ENCODE data around the gene RXFP1. TPM values are rescaled to one million over a fixed set of nuclear protein-coding genes. Genes with fewer than 3 reads are reported as not detected.

Gene RXFP1
- total RNA-seq, 6 experiments from 2014 or later = not detected

DNA sequence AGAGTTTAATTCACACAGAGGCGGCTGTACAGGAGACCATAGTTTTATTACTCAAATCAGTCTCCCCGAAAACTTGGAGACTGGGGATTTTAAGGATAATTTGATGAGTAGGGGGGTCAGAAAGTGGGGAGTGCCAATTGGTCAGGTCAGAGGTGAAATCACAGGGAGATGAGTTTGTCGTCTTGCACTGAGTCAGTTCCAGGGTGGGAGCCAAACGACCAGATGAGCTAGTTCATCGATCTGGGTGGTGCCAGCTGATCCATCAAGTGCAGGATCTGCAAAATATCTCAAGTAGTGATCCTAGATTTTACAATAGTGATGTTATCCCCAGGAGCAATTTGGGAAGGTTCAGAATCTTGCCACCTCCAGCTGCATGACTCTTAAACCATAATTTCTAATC lies 154.4 kb downstream of the RXFP1 start:
- Mint-ChIP-seq H3K4me1 (ENCODE audit: low read depth) (peaks cover 6% of the 10 kb centered on the region), H3K27ac (no peak overlapping the region), H3K27me3 (ENCODE audit: insufficient read depth) (peaks cover 5% of the 10 kb centered on the region; the same call in 1 of the 2 replicates), H3K36me3 (ENCODE audit: low read depth) (peaks cover 4% of the 10 kb centered on the region; the same call in 1 of the 2 replicates), H3K9me3 (no peaks in the 10 kb centered on the region), H3K4me3 (no peak overlapping the region)
- no peak for DNase-seq
- TF ChIP-seq CTCF (IDR thresholded peaks at IDR 0.05) = no peak

DNA sequence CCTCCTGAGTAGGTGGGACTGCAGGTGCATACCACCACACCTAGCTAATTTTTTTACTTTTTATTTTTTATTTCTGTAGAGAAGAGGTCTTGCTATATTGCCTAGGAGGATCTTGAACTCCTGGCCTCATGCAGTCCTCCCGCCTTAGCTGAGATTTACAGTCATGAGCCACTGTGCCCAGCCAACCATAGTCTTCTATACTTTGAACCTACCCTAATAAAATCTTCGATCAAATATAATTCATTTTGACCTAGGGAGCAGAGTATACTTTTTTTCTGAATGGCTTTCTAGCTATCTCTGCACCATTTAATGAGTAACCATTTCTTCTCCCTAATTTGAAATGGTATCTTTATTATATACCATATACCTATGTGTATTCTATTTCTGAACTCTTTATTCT lies 157.1 kb downstream of the RXFP1 start:
- Mint-ChIP-seq H3K36me3 (ENCODE audit: low read depth) (peaks cover 4% of the 10 kb centered on the region; the same call in 1 of the 2 replicates), H3K4me3 (no peak overlapping the region), H3K27me3 (ENCODE audit: insufficient read depth) (no peaks in the 10 kb centered on the region), H3K9me3 (no peaks in the 10 kb centered on the region), H3K4me1 (ENCODE audit: low read depth) (no peaks in the 10 kb centered on the region), H3K27ac (no peak overlapping the region)
- TF ChIP-seq CTCF (IDR thresholded peaks at IDR 0.05) = no peak
- no peak for DNase-seq

DNA sequence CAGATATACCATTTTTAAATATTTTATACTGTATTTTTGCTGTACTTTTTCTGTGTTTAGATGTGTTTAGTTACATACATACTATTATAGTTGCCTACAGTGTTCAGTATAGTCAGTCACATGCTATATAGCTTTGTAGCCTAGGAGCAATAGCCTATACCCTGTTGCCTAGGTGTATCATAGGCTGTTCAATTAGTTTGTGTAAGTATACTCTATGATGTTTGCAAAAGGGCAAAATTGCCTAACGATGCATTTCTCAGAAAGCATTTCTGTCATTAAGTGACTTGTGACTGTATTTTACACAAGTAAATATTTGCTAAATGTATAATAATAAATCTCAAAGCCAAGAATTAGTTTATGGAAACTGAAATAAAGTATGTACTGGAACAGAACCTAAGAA lies 159.9 kb downstream of the RXFP1 start:
- H3K4me1 Mint-ChIP-seq (ENCODE audit: low read depth) = no peaks in the 10 kb centered on the region
- no peaks in the 10 kb centered on the region for H3K9me3 Mint-ChIP-seq
- no peaks in the 10 kb centered on the region for H3K27me3 Mint-ChIP-seq (ENCODE audit: insufficient read depth)
- no peak overlapping the region for H3K4me3 Mint-ChIP-seq
- no peak for DNase-seq
- TF ChIP-seq CTCF (IDR thresholded peaks at IDR 0.05) = no peak
- no peak overlapping the region for H3K27ac Mint-ChIP-seq
- H3K36me3 Mint-ChIP-seq (ENCODE audit: low read depth) = peaks cover 4% of the 10 kb centered on the region; the same call in 1 of the 2 replicates

DNA sequence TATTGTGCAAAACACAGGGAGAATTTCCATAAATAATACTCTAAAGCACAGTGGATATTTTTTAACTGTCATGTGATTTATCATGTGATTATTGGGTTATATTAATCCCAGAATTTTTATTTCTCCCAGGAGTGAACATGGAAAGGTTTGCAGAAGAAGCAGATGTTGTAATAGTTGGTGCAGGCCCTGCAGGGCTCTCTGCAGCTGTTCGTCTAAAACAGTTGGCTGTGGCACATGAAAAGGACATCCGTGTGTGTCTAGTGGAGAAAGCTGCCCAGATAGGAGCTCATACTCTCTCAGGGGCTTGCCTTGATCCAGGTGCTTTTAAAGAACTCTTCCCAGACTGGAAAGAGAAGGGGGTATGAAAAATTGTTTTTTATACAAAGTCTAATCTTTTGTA lies 160.4 kb downstream of the RXFP1 start:
- no peak for TF ChIP-seq CTCF (IDR thresholded peaks at IDR 0.05)
- Mint-ChIP-seq H3K36me3 (ENCODE audit: low read depth) (peaks cover 4% of the 10 kb centered on the region; the same call in 1 of the 2 replicates), H3K27ac (no peak overlapping the region), H3K9me3 (no peaks in the 10 kb centered on the region), H3K4me3 (no peak overlapping the region), H3K4me1 (ENCODE audit: low read depth) (no peaks in the 10 kb centered on the region), H3K27me3 (ENCODE audit: insufficient read depth) (no peaks in the 10 kb centered on the region)
- DNase-seq = no peak

- Mint-ChIP-seq H3K27me3 (ENCODE audit: insufficient read depth) (no peaks in the 10 kb centered on the region), H3K27ac (no peak overlapping the region), H3K4me3 (no peak overlapping the region), H3K9me3 (no peaks in the 10 kb centered on the region), H3K4me1 (ENCODE audit: low read depth) (no peaks in the 10 kb centered on the region), H3K36me3 (ENCODE audit: low read depth) (no peaks in the 10 kb centered on the region)
- DNase-seq = no peak
- TF ChIP-seq CTCF (IDR thresholded peaks at IDR 0.05) = no peak
These were observed 167.1 kb downstream of the RXFP1 start for GRCh38 chr4:158688813-158689212.

Other genes with a start within 250 kb of the RXFP1 start
- 10 to 100 TPM in 5 of 6 experiments, 1 to 10 TPM in 1; 8.0 to 13.8 (median 11.8) TPM for gene C4orf46, start 150.0 kb downstream of the RXFP1 start, total RNA-seq (2021; fragmentation: NEBNext Ultra II Directional; extraction: Animal tissue kit (Norgen Biotek cat#: 25700))
- gene ETFDH, start 150.4 kb downstream of the RXFP1 start, total RNA-seq (2021; fragmentation: NEBNext Ultra II Directional; extraction: Animal tissue kit (Norgen Biotek cat#: 25700)) = 10 to 100 TPM; 18.3 to 23.3 (median 21.8) TPM
- gene PPID, start 201.5 kb downstream of the RXFP1 start, total RNA-seq (2021; fragmentation: NEBNext Ultra II Directional; extraction: Animal tissue kit (Norgen Biotek cat#: 25700)) = 10 to 100 TPM; 23.2 to 30.2 (median 23.9) TPM
- gene FNIP2, start 247.1 kb downstream of the RXFP1 start, total RNA-seq (2021; fragmentation: NEBNext Ultra II Directional; extraction: Animal tissue kit (Norgen Biotek cat#: 25700)) = 10 to 100 TPM; 14.1 to 22.2 (median 18.2) TPM